OCI-LY7 (cell line): ENCODE results near the gene SLC16A9.

Experiments
- EZH2phosphoT487 ChIP-seq: fragments of 200-600 bp; sonication (generic); IDR thresholded peaks from 2 replicates; pipeline ENCODE4 v1.6.1; 2018; ENCODE audit warnings: low read depth, borderline replicate concordance, mild to moderate bottlenecking, mixed run types, antibody characterized with exemption, low read length, moderate library complexity, mixed read lengths
- TF ChIP-seq, protein P1 (sequence below): fragments of 200-600 bp; sonication (generic); conservative IDR thresholded peaks from 2 replicates; pipeline ENCODE4 v1.5.1; 2014; ENCODE audit warnings: mild to moderate bottlenecking, antibody characterized with exemption, low read length, moderate library complexity, mixed read lengths

DNA sequence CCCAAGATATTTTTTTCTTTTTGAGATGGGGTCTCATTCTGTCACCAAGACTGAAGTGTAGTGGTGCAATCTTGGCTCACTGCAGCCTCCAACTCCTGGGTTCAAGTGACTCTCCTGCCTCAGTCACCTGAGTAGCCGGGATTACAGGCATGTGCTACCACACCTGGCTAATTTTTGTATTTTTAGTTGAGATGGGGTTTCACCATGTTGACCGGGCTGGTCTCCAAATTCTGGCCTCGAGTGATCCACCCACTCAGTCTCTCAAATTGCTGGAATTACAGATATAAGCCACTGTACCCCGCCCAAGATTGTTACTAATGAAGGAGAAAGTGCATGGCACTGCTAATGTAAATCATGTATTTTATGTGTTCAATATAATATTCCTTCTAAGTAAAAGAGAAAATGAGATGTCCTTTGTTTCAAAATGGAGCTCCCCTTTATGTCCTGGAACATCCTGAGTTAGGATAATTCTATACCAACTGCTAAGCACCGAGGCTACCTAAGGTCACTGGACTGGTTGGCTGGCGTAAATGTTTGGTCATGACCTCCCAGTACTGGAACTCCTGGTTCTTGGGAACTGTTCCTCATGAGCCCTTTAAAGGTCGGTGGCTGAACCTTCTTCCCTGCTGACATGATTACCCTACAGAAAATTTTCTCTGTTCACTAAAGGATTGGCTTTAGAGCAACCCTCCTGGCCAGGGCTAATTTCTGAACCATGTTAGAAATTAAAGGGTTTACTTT is 59.9 kb downstream of the SLC16A9 start:
- TF ChIP-seq, protein P1, sequence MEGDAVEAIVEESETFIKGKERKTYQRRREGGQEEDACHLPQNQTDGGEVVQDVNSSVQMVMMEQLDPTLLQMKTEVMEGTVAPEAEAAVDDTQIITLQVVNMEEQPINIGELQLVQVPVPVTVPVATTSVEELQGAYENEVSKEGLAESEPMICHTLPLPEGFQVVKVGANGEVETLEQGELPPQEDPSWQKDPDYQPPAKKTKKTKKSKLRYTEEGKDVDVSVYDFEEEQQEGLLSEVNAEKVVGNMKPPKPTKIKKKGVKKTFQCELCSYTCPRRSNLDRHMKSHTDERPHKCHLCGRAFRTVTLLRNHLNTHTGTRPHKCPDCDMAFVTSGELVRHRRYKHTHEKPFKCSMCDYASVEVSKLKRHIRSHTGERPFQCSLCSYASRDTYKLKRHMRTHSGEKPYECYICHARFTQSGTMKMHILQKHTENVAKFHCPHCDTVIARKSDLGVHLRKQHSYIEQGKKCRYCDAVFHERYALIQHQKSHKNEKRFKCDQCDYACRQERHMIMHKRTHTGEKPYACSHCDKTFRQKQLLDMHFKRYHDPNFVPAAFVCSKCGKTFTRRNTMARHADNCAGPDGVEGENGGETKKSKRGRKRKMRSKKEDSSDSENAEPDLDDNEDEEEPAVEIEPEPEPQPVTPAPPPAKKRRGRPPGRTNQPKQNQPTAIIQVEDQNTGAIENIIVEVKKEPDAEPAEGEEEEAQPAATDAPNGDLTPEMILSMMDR = no peak
- no peak for TF ChIP-seq EZH2phosphoT487
